Measurements from ENCODE around the gene DTWD2.

The DTWD2 gene

DNA sequence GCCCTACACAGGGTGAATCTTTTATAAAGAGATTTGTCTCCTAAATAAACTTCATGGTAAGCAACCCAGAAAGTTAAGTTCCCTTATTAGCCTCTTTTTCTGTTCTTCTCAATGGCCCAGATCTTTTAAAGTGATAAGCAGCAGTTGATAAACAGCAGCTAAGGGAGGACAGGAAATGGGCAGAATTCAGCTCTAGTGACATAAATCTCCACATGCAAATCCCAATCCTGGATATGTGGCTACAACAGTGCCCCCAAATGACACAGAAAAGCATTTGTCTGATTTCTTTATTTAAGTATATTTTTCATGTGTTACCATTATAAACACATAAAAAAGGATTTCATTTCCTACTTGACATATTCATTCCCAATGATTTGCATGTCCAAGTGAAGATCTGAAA is 199.0 kb downstream of the DTWD2 start:
- no peak for ATAC-seq (replicated peaks)
- H3K9me3 Mint-ChIP-seq = no peaks in the 10 kb centered on the region
- H3K27ac Mint-ChIP-seq = no peak overlapping the region
- H3K27me3 Mint-ChIP-seq = no peaks in the 10 kb centered on the region
- DNase-seq = no peak
- no peak overlapping the region for H3K4me3 Mint-ChIP-seq
- no peaks in the 10 kb centered on the region for H3K36me3 Mint-ChIP-seq
- H3K4me1 Mint-ChIP-seq = no peaks in the 10 kb centered on the region

DNA sequence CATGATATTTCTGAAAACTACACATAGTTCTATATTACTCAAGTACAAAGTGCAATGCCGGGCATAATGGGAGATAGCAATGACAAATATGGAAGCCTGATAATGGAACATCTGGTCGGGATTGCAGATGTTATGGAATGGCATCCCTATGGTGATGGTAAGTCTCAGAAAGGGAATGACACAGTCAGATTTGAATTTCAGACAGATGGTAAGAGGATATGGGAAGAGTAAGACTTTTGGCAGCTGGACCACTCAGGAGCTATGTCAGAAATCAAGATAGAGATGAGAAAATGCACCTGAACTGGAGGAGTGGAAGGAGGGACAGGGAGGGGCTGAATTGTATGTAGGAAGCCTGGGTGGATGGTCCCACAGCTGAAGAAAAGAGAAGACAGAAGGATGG is 200.0 kb downstream of the DTWD2 start:
- Mint-ChIP-seq H3K36me3 (no peaks in the 10 kb centered on the region), H3K4me1 (no peaks in the 10 kb centered on the region), H3K27ac (no peak overlapping the region), H3K27me3 (no peaks in the 10 kb centered on the region), H3K4me3 (no peak overlapping the region), H3K9me3 (no peaks in the 10 kb centered on the region)
- no peak for DNase-seq
- ATAC-seq (replicated peaks) = no peak

Data from stimulated activated naive B cell treated with anti-CD40 and anti-IgM and Interleukin-4, amounts not matched to agents 10 μg/mL and 1 μg/mL and 100 μg/mL, for 72 hours (primary cell).